Measurements from ENCODE around the gene MRPL37. TPM values are rescaled to one million over a fixed set of nuclear protein-coding genes. Genes with fewer than 3 reads are reported as not detected.

The MRPL37 gene
- polyA plus RNA-seq, 1 donor (not counting 4 experiments of a cell fraction or from before 2014, with no cell fraction given): 30.9 TPM

- Histone ChIP-seq H3K36me3 (ENCODE audit: control insufficient read depth in 2 of 2, extremely low read depth in 1 of 2, insufficient read depth in 2 of 2, low read length in 2 of 2) (peaks cover 3 to 5% of the 10 kb centered on the region in 2 experiments), H3K9me3 (ENCODE audit: control insufficient read depth, low read depth, low read length) (no peaks in the 10 kb centered on the region), H3K9ac (ENCODE audit: control insufficient read depth, extremely low read depth, insufficient read depth, low read length) (no peak overlapping the region), H3K9me1 (ENCODE audit: control insufficient read depth, extremely low read depth, insufficient read depth, low read length) (no peaks in the 10 kb centered on the region), H3K4me2 (ENCODE audit: control insufficient read depth, extremely low read depth, insufficient read depth, low read depth, low read length) (no peak overlapping the region), H4K20me1 (ENCODE audit: control insufficient read depth, extremely low read depth, insufficient read depth, low read length) (no peaks in the 10 kb centered on the region), H3K27ac (ENCODE audit: control insufficient read depth, insufficient read depth, low read length) (no peak overlapping the region), H3K4me1 (ENCODE audit: control insufficient read depth, extremely low read depth, insufficient read depth, low read length) (peaks cover 8% of the 10 kb centered on the region), H3K79me2 (ENCODE audit: control insufficient read depth, insufficient read depth, low read length) (no peaks in the 10 kb centered on the region), H2AFZ (ENCODE audit: control insufficient read depth, low read length) (no peak overlapping the region), H3K4me3 (ENCODE audit: control insufficient read depth in 2 of 3, extremely low read depth in 1 of 3, insufficient read depth in 2 of 3, low read depth in 1 of 3, low read length in 3 of 3) (no peak overlapping the region), H3K27me3 (ENCODE audit: control insufficient read depth, extremely low read depth, insufficient read depth, low read length) (no peaks in the 10 kb centered on the region)
- TF ChIP-seq CTCF (optimal IDR thresholded peaks at IDR 0.05 in 1 of 3, IDR thresholded peaks at IDR 0.05 in 1 of 3, conservative IDR thresholded peaks at IDR 0.05 in 1 of 3; ENCODE audit: extremely low read depth in 1 of 3, insufficient read depth in 2 of 3, low read length in 3 of 3) (no peak), EZH2 (IDR thresholded peaks at IDR 0.05; ENCODE audit: low read length) (no peak)
- FAIRE-seq: no peak
- DNase-seq (ENCODE audit: low read depth, low spot score): no peak
- dilution Hi-C loops (cut with MboI; ENCODE audit: extremely low pct_ligation_motif_present, low sequenced_read_pairs): no loop called here
Measured at GRCh38 chr1:54265659-54266058, 65.7 kb downstream of the MRPL37 start.

DNA sequence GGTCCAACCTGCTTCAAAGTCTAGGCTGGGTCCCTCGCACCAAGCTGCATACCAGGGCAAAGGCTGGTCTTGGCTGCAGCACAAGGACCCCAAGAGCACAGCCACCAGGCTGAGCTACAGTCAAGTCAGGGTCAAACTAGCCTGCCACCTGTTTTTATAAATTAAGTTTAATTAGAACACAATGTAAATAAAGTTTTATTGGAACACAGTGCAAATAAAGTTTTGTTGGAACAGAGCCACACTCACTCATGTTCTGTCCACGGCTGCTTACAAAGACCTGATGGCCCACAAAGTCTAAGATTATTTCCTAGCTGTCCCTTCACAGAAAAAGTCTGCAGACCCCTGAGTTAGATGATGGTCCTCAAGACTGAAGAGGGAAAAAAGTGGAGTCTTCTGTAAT, 66.2 kb downstream of the MRPL37 start:
- Histone ChIP-seq H3K9me1 (ENCODE audit: control insufficient read depth, extremely low read depth, insufficient read depth, low read length) (no peaks in the 10 kb centered on the region), H2AFZ (ENCODE audit: control insufficient read depth, low read length) (no peak overlapping the region), H3K9ac (ENCODE audit: control insufficient read depth, extremely low read depth, insufficient read depth, low read length) (no peak overlapping the region), H3K4me2 (ENCODE audit: control insufficient read depth, extremely low read depth, insufficient read depth, low read depth, low read length) (no peak overlapping the region), H3K27ac (ENCODE audit: control insufficient read depth, insufficient read depth, low read length) (no peak overlapping the region), H3K4me3 (ENCODE audit: control insufficient read depth in 2 of 3, extremely low read depth in 1 of 3, insufficient read depth in 2 of 3, low read depth in 1 of 3, low read length in 3 of 3) (no peak overlapping the region), H3K27me3 (ENCODE audit: control insufficient read depth, extremely low read depth, insufficient read depth, low read length) (no peaks in the 10 kb centered on the region), H3K4me1 (ENCODE audit: control insufficient read depth, extremely low read depth, insufficient read depth, low read length) (peaks cover 8% of the 10 kb centered on the region), H3K9me3 (ENCODE audit: control insufficient read depth, low read depth, low read length) (no peaks in the 10 kb centered on the region), H3K36me3 (ENCODE audit: control insufficient read depth in 2 of 2, extremely low read depth in 1 of 2, insufficient read depth in 2 of 2, low read length in 2 of 2) (peaks cover 3 to 5% of the 10 kb centered on the region in 2 experiments), H4K20me1 (ENCODE audit: control insufficient read depth, extremely low read depth, insufficient read depth, low read length) (no peaks in the 10 kb centered on the region), H3K79me2 (ENCODE audit: control insufficient read depth, insufficient read depth, low read length) (no peaks in the 10 kb centered on the region)
- TF ChIP-seq CTCF (optimal IDR thresholded peaks at IDR 0.05 in 1 of 3, IDR thresholded peaks at IDR 0.05 in 1 of 3, conservative IDR thresholded peaks at IDR 0.05 in 1 of 3; ENCODE audit: extremely low read depth in 1 of 3, insufficient read depth in 2 of 3, low read length in 3 of 3) (no peak), EZH2 (IDR thresholded peaks at IDR 0.05; ENCODE audit: low read length) (no peak)
- dilution Hi-C loops (cut with MboI; ENCODE audit: extremely low pct_ligation_motif_present, low sequenced_read_pairs): no loop called here
- no peak for FAIRE-seq
- no peak for DNase-seq (ENCODE audit: low read depth, low spot score)

Data from keratinocyte (primary cell).